ENCODE measurements around the gene CLNK.

Gene CLNK

DNA sequence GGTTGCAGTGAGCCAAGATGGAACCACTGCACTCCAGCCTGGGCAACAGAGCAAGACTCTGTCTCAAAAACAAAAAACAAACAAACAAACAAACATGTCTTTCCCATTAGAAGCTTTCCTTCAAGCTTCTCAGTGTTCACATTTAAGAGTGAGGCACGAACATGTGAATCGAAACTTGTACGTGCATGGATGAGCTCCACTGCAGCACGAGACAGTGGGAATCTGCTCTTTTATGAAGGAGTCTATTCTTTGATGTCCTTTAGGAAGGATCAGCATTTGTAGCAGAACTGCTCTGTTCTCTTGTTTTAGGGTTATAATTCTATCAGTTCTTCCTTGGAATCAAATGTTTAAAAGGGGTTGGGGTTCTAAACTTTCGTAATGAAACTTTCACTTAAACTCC is 204.0 kb downstream of the CLNK start:
- H3K27ac ChIP-seq (ENCODE audit: low read depth, low read length), result no peak overlapping the region
- H3K9ac ChIP-seq (ENCODE audit: low read length), result no peak overlapping the region
- H3K9me3 ChIP-seq (ENCODE audit: control insufficient read depth, insufficient read depth, low read depth, low read length), result no peaks in the 10 kb centered on the region
- peaks cover 6% of the 10 kb centered on the region; the same call in 1 of the 2 replicates for H3K4me1 ChIP-seq (ENCODE audit: control insufficient read depth, insufficient read depth, low read length)
- H3K4me3 ChIP-seq (ENCODE audit: low read depth, low read length), result no peak overlapping the region
- H3K36me3 ChIP-seq (ENCODE audit: control insufficient read depth, insufficient read depth, low read length), result no peaks in the 10 kb centered on the region
- no peaks in the 10 kb centered on the region for H3K27me3 ChIP-seq (ENCODE audit: control insufficient read depth, insufficient read depth, low read length)

DNA sequence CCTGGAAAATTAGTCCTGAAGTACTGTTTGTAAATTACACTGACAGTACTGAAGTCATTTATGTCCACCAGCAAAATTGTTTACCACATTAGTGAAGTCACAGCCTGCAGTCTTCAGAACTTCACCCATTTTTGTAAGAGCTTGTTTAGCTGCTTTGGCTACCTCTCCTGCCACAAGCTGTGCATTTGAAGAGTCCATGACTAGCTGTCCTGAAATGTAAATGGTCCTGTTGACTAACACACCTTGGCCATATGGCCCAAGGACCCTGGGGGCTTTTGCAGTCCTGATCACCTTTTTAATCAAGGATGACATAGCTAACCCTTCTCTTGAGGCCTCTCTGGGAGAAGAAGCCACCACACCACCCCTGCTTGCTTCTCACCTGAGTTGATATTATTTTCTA is 205.9 kb downstream of the CLNK start:
- H3K9ac ChIP-seq (ENCODE audit: low read length), result no peak overlapping the region
- no peak overlapping the region for H3K27ac ChIP-seq (ENCODE audit: low read depth, low read length)
- H3K4me1 ChIP-seq (ENCODE audit: control insufficient read depth, insufficient read depth, low read length), result peaks cover 6% of the 10 kb centered on the region; the same call in 1 of the 2 replicates
- H3K4me3 ChIP-seq (ENCODE audit: low read depth, low read length), result no peak overlapping the region
- H3K36me3 ChIP-seq (ENCODE audit: control insufficient read depth, insufficient read depth, low read length), result no peaks in the 10 kb centered on the region
- no peaks in the 10 kb centered on the region for H3K9me3 ChIP-seq (ENCODE audit: control insufficient read depth, insufficient read depth, low read depth, low read length)
- H3K27me3 ChIP-seq (ENCODE audit: control insufficient read depth, insufficient read depth, low read length), result no peaks in the 10 kb centered on the region

GRCh38 chr4:10470505-10470904 is 214.1 kb downstream of the CLNK start:
- H3K9ac ChIP-seq (ENCODE audit: low read length), result no peak overlapping the region
- no peaks in the 10 kb centered on the region; the same call in 1 of the 2 replicates for H3K27me3 ChIP-seq (ENCODE audit: control insufficient read depth, insufficient read depth, low read length)
- no peak overlapping the region for H3K27ac ChIP-seq (ENCODE audit: low read depth, low read length)
- H3K9me3 ChIP-seq (ENCODE audit: control insufficient read depth, insufficient read depth, low read depth, low read length), result no peaks in the 10 kb centered on the region
- no peaks in the 10 kb centered on the region for H3K36me3 ChIP-seq (ENCODE audit: control insufficient read depth, insufficient read depth, low read length)
- no peak overlapping the region for H3K4me3 ChIP-seq (ENCODE audit: low read depth, low read length)
- no peaks in the 10 kb centered on the region for H3K4me1 ChIP-seq (ENCODE audit: control insufficient read depth, insufficient read depth, low read length)

DNA sequence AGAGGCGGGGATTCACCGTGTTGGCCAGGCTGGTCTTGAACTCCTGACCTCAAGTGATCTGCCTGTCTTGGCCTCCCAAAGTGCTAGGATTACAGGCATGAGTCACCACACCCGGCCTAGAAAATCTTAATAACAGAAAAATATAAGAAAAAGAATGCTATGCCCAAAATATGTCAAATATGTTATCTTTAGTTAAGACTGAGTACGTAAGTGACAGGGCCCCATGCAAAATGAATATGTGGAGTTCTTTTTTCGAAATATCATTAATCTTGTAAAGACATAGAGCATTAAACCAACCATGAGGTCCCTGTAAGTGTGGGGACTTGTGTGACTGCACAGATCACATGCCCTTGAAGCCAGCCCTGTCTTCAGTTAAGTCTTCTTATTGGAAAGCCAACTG is 218.4 kb downstream of the CLNK start:
- Histone ChIP-seq H3K4me3 (ENCODE audit: low read depth, low read length) (no peak overlapping the region), H3K9ac (ENCODE audit: low read length) (no peak overlapping the region), H3K27me3 (ENCODE audit: control insufficient read depth, insufficient read depth, low read length) (peaks cover 34% of the 10 kb centered on the region), H3K9me3 (ENCODE audit: control insufficient read depth, insufficient read depth, low read depth, low read length) (no peaks in the 10 kb centered on the region), H3K27ac (ENCODE audit: low read depth, low read length) (no peak overlapping the region), H3K4me1 (ENCODE audit: control insufficient read depth, insufficient read depth, low read length) (no peaks in the 10 kb centered on the region; the same call in 1 of the 2 replicates), H3K36me3 (ENCODE audit: control insufficient read depth, insufficient read depth, low read length) (no peaks in the 10 kb centered on the region)

DNA sequence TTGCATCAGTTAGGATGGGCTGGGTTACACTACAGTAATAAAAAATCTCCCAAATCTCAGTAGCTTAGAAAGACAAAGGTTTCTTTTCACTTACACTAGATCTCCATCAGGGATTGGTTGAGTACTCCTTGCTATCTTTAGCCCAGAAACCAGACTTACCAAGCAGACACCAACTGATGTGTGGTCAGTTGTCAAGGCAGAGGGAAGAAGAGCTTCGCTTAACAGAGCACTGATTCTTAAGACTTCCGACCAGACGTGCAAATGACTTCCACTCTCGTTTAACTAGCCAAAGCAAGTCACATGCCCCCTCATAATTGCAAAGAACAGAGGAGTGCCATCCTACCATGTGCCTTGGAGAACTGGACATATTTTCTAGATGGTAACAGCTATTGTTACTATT is 221.7 kb downstream of the CLNK start:
- peaks cover 11% of the 10 kb centered on the region for H3K4me1 ChIP-seq (ENCODE audit: control insufficient read depth, insufficient read depth, low read length)
- no peaks in the 10 kb centered on the region for H3K36me3 ChIP-seq (ENCODE audit: control insufficient read depth, insufficient read depth, low read length)
- no peak overlapping the region for H3K9ac ChIP-seq (ENCODE audit: low read length)
- no peak overlapping the region for H3K27ac ChIP-seq (ENCODE audit: low read depth, low read length)
- H3K4me3 ChIP-seq (ENCODE audit: low read depth, low read length), result no peak overlapping the region
- H3K9me3 ChIP-seq (ENCODE audit: control insufficient read depth, insufficient read depth, low read depth, low read length), result no peaks in the 10 kb centered on the region
- H3K27me3 ChIP-seq (ENCODE audit: control insufficient read depth, insufficient read depth, low read length), result peaks cover 66% of the 10 kb centered on the region

- H3K36me3 ChIP-seq (ENCODE audit: control insufficient read depth, insufficient read depth, low read length), result no peaks in the 10 kb centered on the region
- H3K27ac ChIP-seq (ENCODE audit: low read depth, low read length), result no peak overlapping the region
- peak overlapping the region; percentile 84 for H3K4me3 ChIP-seq (ENCODE audit: low read depth, low read length)
- H3K9ac ChIP-seq (ENCODE audit: low read length), result peak overlapping the region; percentile 50
- H3K9me3 ChIP-seq (ENCODE audit: control insufficient read depth, insufficient read depth, low read depth, low read length), result no peaks in the 10 kb centered on the region
- peaks cover 72% of the 10 kb centered on the region for H3K27me3 ChIP-seq (ENCODE audit: control insufficient read depth, insufficient read depth, low read length)
- peaks cover 16% of the 10 kb centered on the region for H3K4me1 ChIP-seq (ENCODE audit: control insufficient read depth, insufficient read depth, low read length)
Measured at GRCh38 chr4:10461850-10462400, 222.6 kb downstream of the CLNK start.

DNA sequence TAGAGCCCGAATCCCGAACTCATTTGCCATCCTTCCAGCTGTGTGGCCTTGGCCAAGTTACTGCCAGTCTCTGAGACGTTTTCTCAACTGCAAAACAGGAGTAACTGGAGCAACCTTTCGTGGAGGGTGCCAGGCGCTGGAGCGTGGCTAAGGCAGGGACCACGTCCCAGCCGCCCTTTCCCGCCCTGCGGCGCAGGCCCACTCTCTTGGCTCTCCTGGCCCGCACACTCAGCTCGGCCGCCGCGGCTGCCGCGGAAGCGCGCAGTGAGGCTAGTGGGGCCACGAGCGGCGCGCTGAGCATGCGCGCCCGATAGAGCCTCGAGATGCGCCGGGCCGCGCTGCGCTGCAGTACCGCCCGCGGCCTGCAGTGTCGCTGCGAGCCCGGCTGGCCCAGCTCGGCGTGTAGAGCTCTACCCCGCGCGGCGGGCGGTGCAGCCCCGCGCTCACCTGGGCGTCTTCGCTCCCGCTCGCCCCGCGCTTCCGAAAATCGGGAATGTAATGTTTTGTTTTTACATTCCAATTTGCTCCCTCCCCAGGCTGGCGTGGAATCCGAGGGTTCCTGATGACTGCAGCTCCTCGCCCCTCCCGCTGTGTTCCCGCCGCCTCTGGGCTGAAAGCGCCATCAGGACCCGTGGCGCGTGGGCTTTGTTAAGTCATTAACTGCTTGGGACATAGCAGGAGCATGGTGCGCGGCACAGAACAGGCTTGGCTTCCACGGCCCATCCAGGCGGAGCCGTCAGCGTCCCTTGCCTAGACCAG is 223.3 kb downstream of the CLNK start:
- Histone ChIP-seq H3K9me3 (ENCODE audit: control insufficient read depth, insufficient read depth, low read depth, low read length) (no peaks in the 10 kb centered on the region), H3K27ac (ENCODE audit: low read depth, low read length) (no peak overlapping the region), H3K4me3 (ENCODE audit: low read depth, low read length) (peak overlapping the region; percentile 84), H3K4me1 (ENCODE audit: control insufficient read depth, insufficient read depth, low read length) (peaks cover 17% of the 10 kb centered on the region), H3K36me3 (ENCODE audit: control insufficient read depth, insufficient read depth, low read length) (no peaks in the 10 kb centered on the region), H3K9ac (ENCODE audit: low read length) (peak overlapping the region; percentile 50), H3K27me3 (ENCODE audit: control insufficient read depth, insufficient read depth, low read length) (peaks cover 76% of the 10 kb centered on the region)

GRCh38 chr4:10460313-10461047 is 224.1 kb downstream of the CLNK start:
- peak overlapping the region; percentile 84 for H3K4me3 ChIP-seq (ENCODE audit: low read depth, low read length)
- peaks cover 84% of the 10 kb centered on the region for H3K27me3 ChIP-seq (ENCODE audit: control insufficient read depth, insufficient read depth, low read length)
- H3K27ac ChIP-seq (ENCODE audit: low read depth, low read length), result no peak overlapping the region
- H3K4me1 ChIP-seq (ENCODE audit: control insufficient read depth, insufficient read depth, low read length), result peaks cover 25% of the 10 kb centered on the region
- H3K9me3 ChIP-seq (ENCODE audit: control insufficient read depth, insufficient read depth, low read depth, low read length), result no peaks in the 10 kb centered on the region
- no peaks in the 10 kb centered on the region for H3K36me3 ChIP-seq (ENCODE audit: control insufficient read depth, insufficient read depth, low read length)
- no peak overlapping the region for H3K9ac ChIP-seq (ENCODE audit: low read length)

- Histone ChIP-seq H3K9ac (ENCODE audit: low read length) (no peak overlapping the region), H3K4me1 (ENCODE audit: control insufficient read depth, insufficient read depth, low read length) (peaks cover 37% of the 10 kb centered on the region), H3K36me3 (ENCODE audit: control insufficient read depth, insufficient read depth, low read length) (peaks cover 5% of the 10 kb centered on the region), H3K27ac (ENCODE audit: low read depth, low read length) (no peak overlapping the region), H3K27me3 (ENCODE audit: control insufficient read depth, insufficient read depth, low read length) (peaks cover 86% of the 10 kb centered on the region), H3K9me3 (ENCODE audit: control insufficient read depth, insufficient read depth, low read depth, low read length) (no peaks in the 10 kb centered on the region), H3K4me3 (ENCODE audit: low read depth, low read length) (no peak overlapping the region)
Measured at GRCh38 chr4:10459305-10459704, 225.3 kb downstream of the CLNK start.

GRCh38 chr4:10458177-10458576 is 226.4 kb downstream of the CLNK start:
- no peaks in the 10 kb centered on the region for H3K9me3 ChIP-seq (ENCODE audit: control insufficient read depth, insufficient read depth, low read depth, low read length)
- no peak overlapping the region for H3K9ac ChIP-seq (ENCODE audit: low read length)
- H3K27me3 ChIP-seq (ENCODE audit: control insufficient read depth, insufficient read depth, low read length), result peaks cover 75% of the 10 kb centered on the region
- H3K4me1 ChIP-seq (ENCODE audit: control insufficient read depth, insufficient read depth, low read length), result peaks cover 37% of the 10 kb centered on the region
- H3K27ac ChIP-seq (ENCODE audit: low read depth, low read length), result no peak overlapping the region
- peaks cover 13% of the 10 kb centered on the region for H3K36me3 ChIP-seq (ENCODE audit: control insufficient read depth, insufficient read depth, low read length)
- peak overlapping the region; percentile 76 for H3K4me3 ChIP-seq (ENCODE audit: low read depth, low read length)

- Histone ChIP-seq H3K36me3 (ENCODE audit: control insufficient read depth, insufficient read depth, low read length) (peaks cover 21% of the 10 kb centered on the region), H3K27ac (ENCODE audit: low read depth, low read length) (no peak within 1 kb of the TSS), H3K9ac (ENCODE audit: low read length) (peak within 1 kb of the TSS; percentile 69), H3K4me1 (ENCODE audit: control insufficient read depth, insufficient read depth, low read length) (peaks cover 37% of the 10 kb centered on the region), H3K4me3 (ENCODE audit: low read depth, low read length) (peak within 1 kb of the TSS; percentile 76), H3K27me3 (ENCODE audit: control insufficient read depth, insufficient read depth, low read length) (peaks cover 66% of the 10 kb centered on the region), H3K9me3 (ENCODE audit: control insufficient read depth, insufficient read depth, low read depth, low read length) (no peaks in the 10 kb centered on the region)
Measured at GRCh38 chr4:10457255-10457801, 227.2 kb downstream of the CLNK start, which contains the start of gene ZNF518B. Gene ZNF518B, minus strand, starts transcription at chr4:10457426. Its CDS starts 11,098 bp downstream, at chr4:10446328.

Data from HUES6 (cell line).